GM23338 (cell line): ENCODE measurements around the gene ZNF532.

Experiments
- POLR2AphosphoS5 ChIP-seq: IDR thresholded peaks from 2 replicates; pipeline ENCODE4 v1.6.1; 2016; ENCODE audit warnings: antibody characterized with exemption, low read depth
- TF ChIP-seq, protein P1 (sequence below), 2 experiments: fragments of 200-600 bp in 1 of 2; sonication (generic) in 1 of 2; conservative IDR thresholded peaks; 2 replicates each; pipeline versions ENCODE4 v1.5.1 to v1.6.1; 2016 to 2017; ENCODE audit warnings: antibody characterized with exemption in 2 of 2, low read depth in 2 of 2, mild to moderate bottlenecking in 2 of 2, moderate library complexity in 1 of 2

DNA sequence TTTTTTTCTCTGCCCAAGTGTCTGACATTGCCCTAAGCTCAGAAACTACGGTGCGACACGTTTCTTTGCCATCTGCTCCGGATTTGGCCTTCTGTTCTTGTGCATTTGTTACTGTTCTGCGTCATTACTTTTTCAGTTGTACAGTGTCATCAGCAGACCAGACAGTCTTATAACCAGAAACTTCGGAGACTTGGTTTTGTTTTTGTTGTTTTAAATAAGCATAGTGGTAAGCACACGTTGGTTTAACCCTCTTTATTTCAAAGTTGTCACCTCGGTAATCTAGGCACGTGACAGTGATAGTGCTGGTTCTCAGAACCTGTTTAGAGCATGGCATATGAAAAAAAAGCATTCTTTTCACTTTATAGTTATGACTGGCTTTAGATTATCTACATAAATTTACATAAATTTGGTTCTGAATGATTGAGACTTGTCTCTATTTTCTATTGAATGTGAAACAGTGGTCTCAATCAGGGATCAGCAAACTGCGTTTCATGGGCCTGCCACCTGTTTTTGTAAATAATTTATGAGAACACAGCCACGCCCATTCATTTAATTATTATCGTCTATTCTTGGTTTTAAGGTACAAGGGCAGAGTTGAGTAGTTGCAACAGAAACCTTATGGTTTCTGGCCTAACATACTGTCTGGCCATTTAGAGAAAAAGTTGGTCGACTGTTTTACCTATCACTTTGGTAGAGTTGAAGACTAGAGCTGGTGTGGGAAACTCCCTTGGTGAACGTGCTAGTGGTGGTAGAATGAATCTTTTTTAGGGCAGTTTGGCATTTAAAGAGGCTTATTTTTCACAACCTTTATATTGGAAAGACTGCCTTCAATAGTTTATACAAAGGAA is 106.5 kb downstream of the ZNF532 start:
- TF ChIP-seq, protein P1, sequence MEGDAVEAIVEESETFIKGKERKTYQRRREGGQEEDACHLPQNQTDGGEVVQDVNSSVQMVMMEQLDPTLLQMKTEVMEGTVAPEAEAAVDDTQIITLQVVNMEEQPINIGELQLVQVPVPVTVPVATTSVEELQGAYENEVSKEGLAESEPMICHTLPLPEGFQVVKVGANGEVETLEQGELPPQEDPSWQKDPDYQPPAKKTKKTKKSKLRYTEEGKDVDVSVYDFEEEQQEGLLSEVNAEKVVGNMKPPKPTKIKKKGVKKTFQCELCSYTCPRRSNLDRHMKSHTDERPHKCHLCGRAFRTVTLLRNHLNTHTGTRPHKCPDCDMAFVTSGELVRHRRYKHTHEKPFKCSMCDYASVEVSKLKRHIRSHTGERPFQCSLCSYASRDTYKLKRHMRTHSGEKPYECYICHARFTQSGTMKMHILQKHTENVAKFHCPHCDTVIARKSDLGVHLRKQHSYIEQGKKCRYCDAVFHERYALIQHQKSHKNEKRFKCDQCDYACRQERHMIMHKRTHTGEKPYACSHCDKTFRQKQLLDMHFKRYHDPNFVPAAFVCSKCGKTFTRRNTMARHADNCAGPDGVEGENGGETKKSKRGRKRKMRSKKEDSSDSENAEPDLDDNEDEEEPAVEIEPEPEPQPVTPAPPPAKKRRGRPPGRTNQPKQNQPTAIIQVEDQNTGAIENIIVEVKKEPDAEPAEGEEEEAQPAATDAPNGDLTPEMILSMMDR (conservative IDR thresholded peaks at IDR 0.05; ENCODE audit: low read depth in 2 of 2), result no peak
- no peak for TF ChIP-seq POLR2AphosphoS5
